Lower leg skin (tissue), 3 donors: ENCODE results near the gene HPGDS.

Source experiments
- POLR2A ChIP-seq, 2 donors: fragments of 450-650 bp; IDR thresholded peaks; one replicate each; pipeline ENCODE4 v1.6.1; 2016 to 2017; ENCODE audit warnings: antibody characterized with exemption in 2 of 2, mild to moderate bottlenecking in 1 of 2, moderate library complexity in 1 of 2
- TF ChIP-seq, protein P1 (sequence below), 3 donors: fragments of 450-650 bp; IDR thresholded peaks; one replicate each; pipeline ENCODE4 v1.5.1; 2016; ENCODE audit warnings: antibody characterized with exemption in 3 of 3, mild to moderate bottlenecking in 3 of 3, moderate library complexity in 2 of 3

DNA sequence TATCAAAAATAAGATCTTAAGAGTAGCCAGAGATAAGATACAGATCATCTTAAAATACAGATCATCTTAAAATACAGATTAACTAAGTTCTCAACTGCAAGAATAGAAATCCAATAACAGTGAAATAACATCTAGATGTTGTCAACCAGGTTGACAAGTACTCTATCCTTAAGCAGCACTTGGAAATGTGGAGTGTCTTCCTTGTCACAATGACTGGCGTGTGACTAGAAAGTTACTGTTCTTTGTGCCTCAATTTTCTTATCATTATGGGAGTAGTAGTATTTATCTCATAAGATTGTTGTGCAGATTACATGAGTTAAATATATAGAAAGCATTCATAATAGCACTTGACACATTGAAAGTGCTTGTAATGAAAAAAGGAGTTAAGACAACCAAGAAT lies 25.8 kb upstream of the HPGDS start:
- TF ChIP-seq, protein P1, sequence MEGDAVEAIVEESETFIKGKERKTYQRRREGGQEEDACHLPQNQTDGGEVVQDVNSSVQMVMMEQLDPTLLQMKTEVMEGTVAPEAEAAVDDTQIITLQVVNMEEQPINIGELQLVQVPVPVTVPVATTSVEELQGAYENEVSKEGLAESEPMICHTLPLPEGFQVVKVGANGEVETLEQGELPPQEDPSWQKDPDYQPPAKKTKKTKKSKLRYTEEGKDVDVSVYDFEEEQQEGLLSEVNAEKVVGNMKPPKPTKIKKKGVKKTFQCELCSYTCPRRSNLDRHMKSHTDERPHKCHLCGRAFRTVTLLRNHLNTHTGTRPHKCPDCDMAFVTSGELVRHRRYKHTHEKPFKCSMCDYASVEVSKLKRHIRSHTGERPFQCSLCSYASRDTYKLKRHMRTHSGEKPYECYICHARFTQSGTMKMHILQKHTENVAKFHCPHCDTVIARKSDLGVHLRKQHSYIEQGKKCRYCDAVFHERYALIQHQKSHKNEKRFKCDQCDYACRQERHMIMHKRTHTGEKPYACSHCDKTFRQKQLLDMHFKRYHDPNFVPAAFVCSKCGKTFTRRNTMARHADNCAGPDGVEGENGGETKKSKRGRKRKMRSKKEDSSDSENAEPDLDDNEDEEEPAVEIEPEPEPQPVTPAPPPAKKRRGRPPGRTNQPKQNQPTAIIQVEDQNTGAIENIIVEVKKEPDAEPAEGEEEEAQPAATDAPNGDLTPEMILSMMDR (IDR thresholded peaks at IDR 0.05): no peak
- TF ChIP-seq POLR2A (IDR thresholded peaks at IDR 0.05): no peak
